Activated T-cell treated with anti-CD3 and anti-CD28 coated beads for 4 hours (primary cell): ENCODE measurements around the gene WDR27.

Experiments
- DNase-seq: peaks from one replicate; pipeline ENCODE4 v3.0.0-alpha.2; 2020

Gene WDR27

GRCh38 chr6:169558774-169559441 is 142.9 kb downstream of the WDR27 start:
- no peak for DNase-seq

- DNase-seq = no peak
These were observed 143.5 kb downstream of the WDR27 start for GRCh38 chr6:169558378-169558773.

- no peak for DNase-seq
These were observed 143.9 kb downstream of the WDR27 start for GRCh38 chr6:169557887-169558286.

- no peak for DNase-seq
These were observed 144.9 kb downstream of the WDR27 start for GRCh38 chr6:169556758-169557548.

GRCh38 chr6:169555971-169556617 is 145.7 kb downstream of the WDR27 start:
- no peak for DNase-seq

- no peak for DNase-seq
These were observed 155.8 kb downstream of the WDR27 start for GRCh38 chr6:169545982-169546381.

- DNase-seq = no peak
These were observed 158.1 kb downstream of the WDR27 start for GRCh38 chr6:169543704-169544103.

- DNase-seq = no peak
These were observed 159.3 kb downstream of the WDR27 start for GRCh38 chr6:169542491-169542890.

GRCh38 chr6:169539176-169539897 is 162.5 kb downstream of the WDR27 start:
- no peak for DNase-seq

- no peak for DNase-seq
These were observed 165.2 kb downstream of the WDR27 start for GRCh38 chr6:169536446-169537170.

- DNase-seq = no peak
These were observed 167.8 kb downstream of the WDR27 start for GRCh38 chr6:169534039-169534421.

- DNase-seq = no peak
These were observed 168.4 kb downstream of the WDR27 start for GRCh38 chr6:169533301-169534038.

GRCh38 chr6:169530752-169531123 is 171.1 kb downstream of the WDR27 start:
- no peak for DNase-seq

GRCh38 chr6:169529931-169530751 is 171.7 kb downstream of the WDR27 start:
- DNase-seq = no peak

GRCh38 chr6:169528755-169529154 is 173.1 kb downstream of the WDR27 start:
- no peak for DNase-seq

- no peak for DNase-seq
These were observed 174.5 kb downstream of the WDR27 start for GRCh38 chr6:169527306-169527705.

GRCh38 chr6:169521825-169522224 is 180.0 kb downstream of the WDR27 start:
- DNase-seq = no peak

GRCh38 chr6:169520104-169520503 is 181.7 kb downstream of the WDR27 start:
- DNase-seq = no peak

GRCh38 chr6:169518451-169518850 is 183.4 kb downstream of the WDR27 start:
- no peak for DNase-seq

GRCh38 chr6:169513478-169514193 is 188.2 kb downstream of the WDR27 start:
- DNase-seq = no peak
